Gastroesophageal sphincter (tissue), 4 donors: ENCODE results near the gene MYO6. TPM values are rescaled to one million over a fixed set of nuclear protein-coding genes. Genes with fewer than 3 reads are reported as not detected.

Experiments
- ATAC-seq: fragments of 150-250 bp; one replicate; pipeline ENCODE4 v1.9.1; 2016; ENCODE audit warnings: mild to moderate bottlenecking, moderate library complexity
- H3K27ac ChIP-seq, 4 donors: fragments of 200-600 bp; sonication (generic) in 3 of 4; 1 replicate in 3 of 4; 2 replicates in 1 of 4; pipeline ENCODE4 v1.5.1; 2016 to 2019
- H3K27me3 ChIP-seq: fragments of 200-600 bp; sonication (generic); one replicate; pipeline ENCODE4 v1.5.1; 2019
- H3K36me3 ChIP-seq, 2 donors: fragments of 200-600 bp; sonication (generic); one replicate each; pipeline ENCODE4 v1.5.1; 2019; ENCODE audit warnings: control low read depth in 1 of 2
- H3K4me1 ChIP-seq, 3 donors: fragments of 200-600 bp; sonication (generic); 1 replicate in 2 of 3; 2 replicates in 1 of 3; pipeline ENCODE4 v1.5.1; 2016 to 2019; ENCODE audit warnings: control low read depth in 2 of 3
- H3K4me3 ChIP-seq, 2 donors: fragments of 200-600 bp; sonication (generic); one replicate each; pipeline ENCODE4 v1.5.1; 2019; ENCODE audit warnings: mild to moderate bottlenecking in 1 of 2, moderate library complexity in 1 of 2
- H3K9me3 ChIP-seq, 3 donors: fragments of 200-600 bp; sonication (generic); one replicate each; pipeline ENCODE4 v1.5.1; 2017 to 2019; ENCODE audit warnings: control low read depth in 2 of 3
- EP300 ChIP-seq: sonication (generic); formaldehyde crosslinking; IDR thresholded peaks from one replicate; pipeline ENCODE4 v1.6.1; 2017; ENCODE audit warnings: antibody characterized with exemption, mild to moderate bottlenecking
- POLR2A ChIP-seq, 2 donors: fragments of 450-650 bp; IDR thresholded peaks; one replicate each; pipeline ENCODE4 v1.6.1; 2017; ENCODE audit warnings: antibody characterized with exemption in 2 of 2, mild to moderate bottlenecking in 2 of 2, moderate library complexity in 1 of 2
- POLR2AphosphoS5 ChIP-seq: sonication (generic); formaldehyde crosslinking; IDR thresholded peaks from one replicate; pipeline ENCODE4 v1.6.1; 2017; ENCODE audit warnings: antibody characterized with exemption
- WGBS, 2 donors: methylation state at CpG; one replicate each; pipeline ENCODE4 v1.1.5; 2018; ENCODE audit warnings: low coverage in 1 of 2; 5-methylcytosine and 5-hydroxymethylcytosine counted together
- total RNA-seq, 4 donors: library from RNA; depleted of rRNA; stranded (reverse); fragments of >200 nt; gene quantifications; one replicate each; pipeline ENCODE4 v1.1.0, GENCODE V29; 2016
- TF ChIP-seq, protein P1 (sequence below), 4 experiments: fragments of 200-600 bp in 2 of 4; fragments of 450-650 bp in 2 of 4; sonication (generic) in 1 of 4; IDR thresholded peaks; one replicate each; pipeline ENCODE4 v1.5.1; 2017 to 2019; ENCODE audit warnings: antibody characterized with exemption in 4 of 4, mild to moderate bottlenecking in 2 of 4, moderate library complexity in 2 of 4

Gene MYO6
- total RNA-seq, 4 donors from 2014 or later, result 11.0 to 17.4 (median 12.5) TPM

DNA sequence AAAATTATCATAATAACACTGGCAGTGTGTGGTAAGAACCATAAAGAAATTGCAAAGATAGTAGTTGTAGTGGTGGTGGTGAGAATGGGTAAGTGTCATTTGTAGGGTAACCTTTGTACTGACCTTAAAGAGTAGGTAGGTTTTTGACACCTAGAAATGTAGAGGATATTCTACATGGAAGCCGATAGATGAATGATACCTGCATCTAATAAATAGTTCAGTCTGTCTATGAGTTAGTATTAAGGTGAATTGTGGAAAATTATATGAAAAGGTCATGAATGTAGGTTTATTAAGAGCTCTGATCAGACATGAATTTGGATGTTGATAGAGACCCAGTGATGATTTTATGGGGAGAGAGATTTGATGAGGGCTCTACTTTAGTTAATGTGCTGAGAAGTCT, 78.1 kb downstream of the MYO6 start:
- no peaks in the 10 kb centered on the region for H3K27me3 ChIP-seq
- ATAC-seq, result no peak
- H3K9me3 ChIP-seq, result no peaks in the 10 kb centered on the region
- H3K27ac ChIP-seq, result no peak overlapping the region
- H3K4me3 ChIP-seq, result no peak overlapping the region
- no peaks in the 10 kb centered on the region for H3K4me1 ChIP-seq
- H3K36me3 ChIP-seq, result peaks cover 0 to 5% of the 10 kb centered on the region in 2 donors
- WGBS, 2 donors, result 100% methylated on average over 1 of the region's 1 CpG
- TF ChIP-seq, protein P1, sequence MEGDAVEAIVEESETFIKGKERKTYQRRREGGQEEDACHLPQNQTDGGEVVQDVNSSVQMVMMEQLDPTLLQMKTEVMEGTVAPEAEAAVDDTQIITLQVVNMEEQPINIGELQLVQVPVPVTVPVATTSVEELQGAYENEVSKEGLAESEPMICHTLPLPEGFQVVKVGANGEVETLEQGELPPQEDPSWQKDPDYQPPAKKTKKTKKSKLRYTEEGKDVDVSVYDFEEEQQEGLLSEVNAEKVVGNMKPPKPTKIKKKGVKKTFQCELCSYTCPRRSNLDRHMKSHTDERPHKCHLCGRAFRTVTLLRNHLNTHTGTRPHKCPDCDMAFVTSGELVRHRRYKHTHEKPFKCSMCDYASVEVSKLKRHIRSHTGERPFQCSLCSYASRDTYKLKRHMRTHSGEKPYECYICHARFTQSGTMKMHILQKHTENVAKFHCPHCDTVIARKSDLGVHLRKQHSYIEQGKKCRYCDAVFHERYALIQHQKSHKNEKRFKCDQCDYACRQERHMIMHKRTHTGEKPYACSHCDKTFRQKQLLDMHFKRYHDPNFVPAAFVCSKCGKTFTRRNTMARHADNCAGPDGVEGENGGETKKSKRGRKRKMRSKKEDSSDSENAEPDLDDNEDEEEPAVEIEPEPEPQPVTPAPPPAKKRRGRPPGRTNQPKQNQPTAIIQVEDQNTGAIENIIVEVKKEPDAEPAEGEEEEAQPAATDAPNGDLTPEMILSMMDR (IDR thresholded peaks at IDR 0.05), result no peak
- TF ChIP-seq EP300, result no peak
- no peak for TF ChIP-seq POLR2AphosphoS5

DNA sequence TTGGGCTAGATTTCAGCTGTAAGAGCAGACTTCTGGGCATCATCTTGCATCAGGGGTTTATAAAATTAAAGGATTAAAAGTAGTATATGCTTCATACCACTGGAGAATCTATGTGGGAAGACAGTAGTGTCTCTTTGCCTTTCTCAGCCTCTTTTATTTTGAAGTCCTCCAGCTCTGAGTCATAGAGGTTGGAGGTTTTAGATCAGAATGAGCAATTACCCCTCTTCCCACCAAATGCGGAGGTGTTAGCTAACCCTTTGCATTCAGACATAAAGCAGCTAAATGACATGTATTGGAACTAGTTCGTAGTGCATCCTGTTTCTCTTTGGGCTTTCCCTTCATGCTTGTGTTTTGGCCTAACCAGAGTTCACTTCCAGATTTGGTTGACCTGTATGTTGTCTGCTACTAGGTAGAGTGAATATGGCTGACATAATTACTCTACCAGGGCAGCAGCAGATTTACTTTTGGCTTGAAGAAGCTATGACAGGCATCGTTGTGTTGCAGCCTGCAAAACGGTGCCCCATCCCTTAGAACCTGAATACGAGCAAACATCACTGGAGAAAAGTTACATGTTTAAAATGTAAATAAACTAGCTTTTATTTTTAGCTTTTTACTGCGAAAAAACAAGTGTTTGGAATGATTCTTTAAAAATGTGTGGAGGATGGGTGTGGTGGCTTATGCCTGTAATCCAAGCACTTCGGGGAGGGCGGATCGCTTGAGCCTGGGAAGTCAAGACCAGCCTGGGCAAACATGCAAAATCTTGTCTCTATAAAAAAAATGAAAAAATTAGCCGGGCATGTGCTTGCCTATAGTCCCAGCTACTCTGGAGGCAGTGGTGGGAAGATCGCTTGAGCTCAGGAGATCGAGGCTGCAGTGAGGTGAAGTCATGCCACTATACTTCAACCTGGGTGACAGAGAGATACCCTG, 82.2 kb downstream of the MYO6 start:
- H3K36me3 ChIP-seq, result peaks cover 0 to 32% of the 10 kb centered on the region in 2 donors
- H3K4me1 ChIP-seq, result no peaks in the 10 kb centered on the region
- TF ChIP-seq EP300, result no peak
- no peak for TF ChIP-seq POLR2A (IDR thresholded peaks at IDR 0.05)
- no peak for TF ChIP-seq POLR2AphosphoS5
- TF ChIP-seq, protein P1 (IDR thresholded peaks at IDR 0.05), result no peak
- no peak for ATAC-seq
- no peak overlapping the region for H3K4me3 ChIP-seq
- H3K9me3 ChIP-seq, result no peaks in the 10 kb centered on the region
- no peak overlapping the region for H3K27ac ChIP-seq
- no peaks in the 10 kb centered on the region for H3K27me3 ChIP-seq
- 80 to 84% methylated on average over 9 to 11 of the region's 12 CpGs for WGBS, 2 donors

DNA sequence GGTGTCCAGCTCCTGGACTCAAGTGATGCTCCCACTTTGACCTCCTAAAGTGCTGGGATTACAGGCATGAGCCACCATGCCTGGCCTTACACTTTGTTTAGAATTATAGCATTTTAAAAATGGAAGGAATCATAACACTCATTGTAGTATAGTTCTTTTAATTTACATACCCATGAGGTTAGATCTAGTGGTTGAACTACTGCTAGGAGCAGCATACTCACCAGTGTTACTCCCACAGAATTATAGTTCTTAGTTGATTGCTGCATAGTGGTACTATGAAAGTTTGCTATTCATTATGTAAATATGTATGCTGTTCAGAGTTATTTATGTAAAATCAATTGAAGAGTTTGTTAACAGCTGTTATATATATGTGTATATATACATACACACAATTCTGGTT, 85.4 kb downstream of the MYO6 start:
- Histone ChIP-seq H3K36me3 (peaks cover 0 to 44% of the 10 kb centered on the region in 2 donors), H3K27me3 (no peaks in the 10 kb centered on the region), H3K9me3 (no peaks in the 10 kb centered on the region), H3K27ac (no peak overlapping the region), H3K4me3 (no peak overlapping the region), H3K4me1 (no peaks in the 10 kb centered on the region)
- no peak for ATAC-seq
- TF ChIP-seq EP300 (no peak), POLR2AphosphoS5 (no peak), POLR2A (IDR thresholded peaks at IDR 0.05) (no peak)
- TF ChIP-seq, protein P1 (IDR thresholded peaks at IDR 0.05), result no peak

DNA sequence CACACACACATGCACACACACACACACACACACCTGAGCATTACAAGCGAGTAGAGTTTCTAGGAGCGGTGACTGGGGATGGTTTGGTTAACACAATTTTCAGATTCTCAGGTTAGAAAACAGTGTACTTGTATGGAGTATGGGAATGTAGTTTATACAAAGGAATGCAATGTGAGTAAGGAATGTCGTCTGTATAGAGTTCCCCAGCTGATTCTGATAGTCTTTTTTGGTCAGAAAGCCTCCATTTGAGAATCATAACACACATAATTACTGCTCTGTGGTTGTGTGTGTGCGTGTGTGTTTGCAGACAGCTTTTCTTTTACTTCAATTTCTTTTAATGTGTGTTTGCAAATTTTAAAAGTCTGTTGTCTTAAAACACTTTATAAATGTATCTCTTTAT, 93.2 kb downstream of the MYO6 start:
- Histone ChIP-seq H3K4me3 (no peak overlapping the region), H3K27me3 (no peaks in the 10 kb centered on the region), H3K27ac (no peak overlapping the region), H3K9me3 (no peaks in the 10 kb centered on the region), H3K36me3 (peaks cover 0 to 29% of the 10 kb centered on the region in 2 donors), H3K4me1 (no peaks in the 10 kb centered on the region)
- WGBS, 2 donors, result 75 to 83% methylated on average over 3 to 4 of the region's 4 CpGs
- TF ChIP-seq POLR2AphosphoS5, result no peak
- TF ChIP-seq, protein P1 (IDR thresholded peaks at IDR 0.05), result no peak
- no peak for TF ChIP-seq EP300
- no peak for TF ChIP-seq POLR2A (IDR thresholded peaks at IDR 0.05)
- no peak for ATAC-seq

DNA sequence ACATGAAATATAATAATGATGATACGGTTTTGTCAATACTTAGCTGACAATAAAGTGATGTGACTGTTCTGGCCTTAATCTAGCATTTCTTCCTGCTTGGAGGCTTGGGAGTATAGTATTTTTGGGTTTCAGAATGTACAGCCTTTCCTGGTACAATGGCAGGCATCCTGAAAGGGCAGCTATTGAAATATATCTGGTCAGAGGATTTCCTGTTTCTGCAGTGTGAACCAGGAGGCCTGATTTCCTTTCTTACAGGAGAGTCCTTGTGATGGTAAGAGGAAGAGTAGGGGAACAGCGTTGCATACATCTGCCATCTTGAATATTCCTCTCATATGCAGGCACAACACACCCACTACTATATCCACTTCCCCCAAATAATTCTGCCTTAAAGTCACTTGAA, 93.7 kb downstream of the MYO6 start:
- Histone ChIP-seq H3K4me3 (no peak overlapping the region), H3K9me3 (no peaks in the 10 kb centered on the region), H3K27me3 (no peaks in the 10 kb centered on the region), H3K36me3 (peaks cover 0 to 26% of the 10 kb centered on the region in 2 donors), H3K27ac (no peak overlapping the region), H3K4me1 (no peaks in the 10 kb centered on the region)
- no peak for ATAC-seq
- WGBS, 2 donors, result 60 to 77% methylated on average over 1 to 2 of the region's 2 CpGs
- no peak for TF ChIP-seq POLR2AphosphoS5
- TF ChIP-seq, protein P1 (IDR thresholded peaks at IDR 0.05), result no peak
- TF ChIP-seq POLR2A (IDR thresholded peaks at IDR 0.05), result no peak
- TF ChIP-seq EP300, result no peak
